PC-3 (cell line): Measurements from ENCODE around the gene ARHGEF26. TPM values are rescaled to one million over a fixed set of nuclear protein-coding genes. Genes with fewer than 3 reads are reported as not detected.

Source experiments
- ATAC-seq: fragments of 200-7000 bp; cut with Tn5 transposase; 2 replicates; pipeline ENCODE4 v1.9.1; 2020; ENCODE audit warnings: mild to moderate bottlenecking, moderate library complexity
- BruUV-seq: library from RNA; stranded (reverse); fragments of 400-500 nt; replicated peaks from 2 replicates; lab custom pipeline; 2021; lab: Mats Ljungman, UMichigan
- CTCF ChIA-PET: fragments of 300-600 bp; sonication (Branson Sonifier 250); formaldehyde crosslinking; loops from one replicate; lab custom pipeline; 2022; ENCODE audit warnings: antibody characterized with exemption; lab: Charles Lee
- POLR2A ChIA-PET: fragments of 300-600 bp; sonication (Branson Sonifier 250); formaldehyde crosslinking; loops from one replicate; lab custom pipeline; 2022; ENCODE audit warnings: antibody characterized with exemption; ENCODE audit not compliant: unreplicated experiment; lab: Charles Lee
- DNase-seq: peaks from one replicate; pipeline ENCODE4 v3.0.0-alpha.2; 2015
- H2AFZ ChIP-seq: fragments of 300-600 bp; sonication (generic); 2 replicates; pipeline ENCODE4 v1.6.0; 2016; ENCODE audit warnings: antibody characterized with exemption, low read length
- H3F3A ChIP-seq: fragments of 300-600 bp; sonication (generic); one replicate; pipeline ENCODE4 v1.6.0; 2017; ENCODE audit warnings: antibody characterized with exemption, low read length, control low read depth, mild to moderate bottlenecking; ENCODE audit not compliant: unreplicated experiment
- H3K27ac ChIP-seq: fragments of 300-600 bp; sonication (generic); 2 replicates; pipeline ENCODE4 v1.5.1; 2016; ENCODE audit warnings: mild to moderate bottlenecking, low read length
- H3K27me3 ChIP-seq: fragments of 300-600 bp; sonication (generic); 2 replicates; pipeline ENCODE4 v1.6.1; 2016; ENCODE audit warnings: low read length, mixed read lengths
- H3K36me3 ChIP-seq: fragments of 300-600 bp; sonication (generic); 2 replicates; pipeline ENCODE4 v1.6.1; 2016; ENCODE audit warnings: low read depth, mixed run types, low read length, mixed read lengths
- H3K4me1 ChIP-seq: fragments of 300-600 bp; sonication (generic); 2 replicates; pipeline ENCODE4 v1.5.1; 2016; ENCODE audit warnings: low read length; ENCODE audit not compliant: insufficient read depth
- H3K4me2 ChIP-seq: fragments of 300-600 bp; sonication (generic); 2 replicates; pipeline ENCODE4 v1.6.0; 2016; ENCODE audit warnings: low read length
- H3K4me3 ChIP-seq: fragments of 300-600 bp; sonication (generic); 2 replicates; pipeline ENCODE4 v1.5.1; 2016; ENCODE audit warnings: mild to moderate bottlenecking, low read length, mixed read lengths
- H3K79me2 ChIP-seq: fragments of 300-600 bp; sonication (generic); 2 replicates; pipeline ENCODE4 v1.6.1; 2017; ENCODE audit warnings: low read length, mixed read lengths
- H3K9ac ChIP-seq: fragments of 300-600 bp; sonication (generic); 2 replicates; pipeline ENCODE4 v1.6.0; 2016; ENCODE audit warnings: mild to moderate bottlenecking, low read length
- H3K9me2 ChIP-seq: fragments of 300-600 bp; sonication (generic); replicated peaks from 2 replicates; pipeline ENCODE4 v1.6.1; 2016; ENCODE audit warnings: mixed run types, low read length, mixed read lengths
- H3K9me3 ChIP-seq: fragments of 300-600 bp; sonication (generic); 2 replicates; pipeline ENCODE4 v1.6.1; 2016; ENCODE audit warnings: low read length, mixed read lengths
- H4K20me1 ChIP-seq: fragments of 300-600 bp; sonication (generic); 2 replicates; pipeline ENCODE4 v1.6.1; 2016; ENCODE audit warnings: low read length, mixed read lengths
- CTCF ChIP-seq: fragments of 300-600 bp; sonication (generic); conservative IDR thresholded peaks from 2 replicates; pipeline ENCODE4 v1.5.1; 2017; ENCODE audit warnings: antibody characterized with exemption, low read depth, mild to moderate bottlenecking, low read length
- EZH2 ChIP-seq: fragments of 300-600 bp; sonication (generic); IDR thresholded peaks from one replicate; pipeline ENCODE4 v1.6.1; 2017; ENCODE audit warnings: antibody characterized with exemption, mild to moderate bottlenecking, low read length; ENCODE audit not compliant: unreplicated experiment
- EZH2phosphoT487 ChIP-seq: fragments of 300-600 bp; sonication (generic); IDR thresholded peaks from 2 replicates; pipeline ENCODE4 v1.6.1; 2018; ENCODE audit warnings: mild to moderate bottlenecking, antibody characterized with exemption, low read length, borderline replicate concordance
- intact Hi-C: fragments of 100-400 bp; cut with micrococcal nuclease; formaldehyde crosslinking; loops from 2 replicates; pipeline ENCODE4 v1.9.0; 2023
- total RNA-seq: library from RNA; depleted of rRNA; stranded (reverse); fragments of >200 nt; gene quantifications from 2 replicates; pipeline ENCODE4 v1.2.3, GENCODE V29; 2014

Gene ARHGEF26
- total RNA-seq, 1 experiment from 2014 or later, result 5.0 TPM

- DNase-seq, result peak; percentile 45
- ChIA-PET POLR2A (interaction anchor here (0.6 kb wide), 1 partner anchor 155 kb away, joined by 7 read pairs; no protein-coding TSS in a partner anchor), CTCF (no interaction called here)
- Histone ChIP-seq H3K27me3 (no peaks in the 10 kb centered on the region), H3K9me3 (no peaks in the 10 kb centered on the region), H3K4me3 (no peak overlapping the region), H3K4me1 (peaks cover 30% of the 10 kb centered on the region), H2AFZ (no peak overlapping the region), H3K27ac (no peak overlapping the region), H3K4me2 (peak overlapping the region; percentile 97), H3K36me3 (no peaks in the 10 kb centered on the region), H3K9me2 (no peaks in the 10 kb centered on the region), H3K9ac (no peak overlapping the region), H3K79me2 (peaks cover 17% of the 10 kb centered on the region), H3F3A (no peaks in the 10 kb centered on the region), H4K20me1 (no peaks in the 10 kb centered on the region)
- intact Hi-C loops, result loop anchor here (2.0 to 10.0 kb wide), 2 partner anchors 25 to 129 kb away; no protein-coding TSS in a partner anchor
- peak; percentile 7; the same call in 1 of the 2 replicates for ATAC-seq
- no TSS peak for BruUV-seq
- TF ChIP-seq EZH2phosphoT487, result no peak
- TF ChIP-seq CTCF, result no peak
- no peak for TF ChIP-seq EZH2
Observed at GRCh38 chr3:154125378-154126030, 4.3 kb downstream of the ARHGEF26 start.

- DNase-seq (peak; percentile 36), ATAC-seq (no peak)
- TF ChIP-seq CTCF (no peak), EZH2 (no peak), EZH2phosphoT487 (no peak)
- Histone ChIP-seq H3K9ac (no peak overlapping the region), H2AFZ (no peak overlapping the region), H3K4me1 (peaks cover 29% of the 10 kb centered on the region), H3K79me2 (peaks cover 17% of the 10 kb centered on the region), H3K9me2 (no peaks in the 10 kb centered on the region), H3K4me2 (no peak overlapping the region), H3F3A (no peaks in the 10 kb centered on the region), H3K9me3 (no peaks in the 10 kb centered on the region), H3K36me3 (no peaks in the 10 kb centered on the region), H3K27me3 (no peaks in the 10 kb centered on the region), H3K27ac (no peak overlapping the region), H3K4me3 (no peak overlapping the region), H4K20me1 (no peaks in the 10 kb centered on the region)
- intact Hi-C loops, result loop anchor here (10.0 kb wide), 1 partner anchor 128 kb away; no protein-coding TSS in a partner anchor
- ChIA-PET POLR2A (no interaction called here), CTCF (interaction anchor here (0.6 kb wide), 1 partner anchor 126 kb away, joined by 3 read pairs; no protein-coding TSS in a partner anchor)
- BruUV-seq, result no TSS peak
Observed at GRCh38 chr3:154126651-154127050, 5.5 kb downstream of the ARHGEF26 start.

GRCh38 chr3:154129625-154130024 is 8.4 kb downstream of the ARHGEF26 start:
- Histone ChIP-seq H2AFZ (no peak overlapping the region), H4K20me1 (no peaks in the 10 kb centered on the region), H3F3A (no peaks in the 10 kb centered on the region), H3K9me2 (no peaks in the 10 kb centered on the region), H3K79me2 (peaks cover 3% of the 10 kb centered on the region; the same call in 1 of the 2 replicates), H3K36me3 (no peaks in the 10 kb centered on the region), H3K4me2 (no peak overlapping the region), H3K27ac (no peak overlapping the region), H3K4me3 (no peak overlapping the region), H3K9me3 (no peaks in the 10 kb centered on the region), H3K9ac (no peak overlapping the region), H3K27me3 (no peaks in the 10 kb centered on the region), H3K4me1 (peaks cover 14% of the 10 kb centered on the region)
- TF ChIP-seq EZH2, result no peak
- no peak for TF ChIP-seq EZH2phosphoT487
- TF ChIP-seq CTCF, result no peak
- ATAC-seq (no peak), DNase-seq (no peak)
- intact Hi-C loops, result loop anchor here (10.0 kb wide), 1 partner anchor 125 kb away; no protein-coding TSS in a partner anchor
- no TSS peak for BruUV-seq
- ChIA-PET CTCF (no interaction called here), POLR2A (no interaction called here)
